H54 (cell line): ENCODE data around the gene MEF2A.
"Not testable (repeated sequence)": the region's sequence is repeated elsewhere in the genome, so short reads cannot be mapped to it uniquely, and the experiment has no call there.

Source experiments
- DNase-seq: peaks from one replicate; pipeline ENCODE4 v3.0.0; 2011; ENCODE audit warnings: low spot score, mixed read lengths; ENCODE audit not compliant: insufficient read length
- FAIRE-seq: peaks from 3 replicates; lab custom pipeline; 2011; peaks lifted over from hg19 to GRCh38; lab: Jason Lieb, UNC
- POLR2A ChIP-seq: IDR thresholded peaks from 2 replicates; pipeline ENCODE4 v1.6.1; 2011; ENCODE audit warnings: low read depth, mild to moderate bottlenecking, low read length

Gene MEF2A

DNA sequence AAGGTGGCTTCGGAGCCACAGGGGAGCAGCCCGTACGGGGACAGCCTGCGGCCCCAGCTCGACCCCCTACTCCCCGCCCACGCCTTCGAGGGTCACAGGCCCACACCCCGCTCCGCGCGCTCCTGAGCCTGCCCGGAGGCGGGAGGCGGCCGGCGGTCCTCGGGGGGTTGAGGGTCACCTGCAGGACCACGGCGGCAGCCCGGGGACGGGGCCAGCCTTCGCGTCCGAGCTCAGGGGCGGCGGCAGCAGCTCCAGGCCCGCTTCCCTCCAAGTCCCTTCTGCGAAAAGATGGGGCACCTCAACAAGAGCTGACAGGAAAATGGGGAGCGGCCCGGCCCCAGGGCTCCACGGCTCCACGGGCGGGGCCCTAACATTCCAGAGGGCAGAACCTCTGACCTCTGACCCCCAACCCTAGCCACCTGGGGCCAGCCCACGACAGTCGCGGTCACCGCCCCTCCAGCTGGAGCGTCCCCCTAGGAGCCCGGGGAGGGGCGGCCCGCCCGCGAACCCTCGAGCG is 167.0 kb downstream of the MEF2A start:
- no peak for FAIRE-seq

DNA sequence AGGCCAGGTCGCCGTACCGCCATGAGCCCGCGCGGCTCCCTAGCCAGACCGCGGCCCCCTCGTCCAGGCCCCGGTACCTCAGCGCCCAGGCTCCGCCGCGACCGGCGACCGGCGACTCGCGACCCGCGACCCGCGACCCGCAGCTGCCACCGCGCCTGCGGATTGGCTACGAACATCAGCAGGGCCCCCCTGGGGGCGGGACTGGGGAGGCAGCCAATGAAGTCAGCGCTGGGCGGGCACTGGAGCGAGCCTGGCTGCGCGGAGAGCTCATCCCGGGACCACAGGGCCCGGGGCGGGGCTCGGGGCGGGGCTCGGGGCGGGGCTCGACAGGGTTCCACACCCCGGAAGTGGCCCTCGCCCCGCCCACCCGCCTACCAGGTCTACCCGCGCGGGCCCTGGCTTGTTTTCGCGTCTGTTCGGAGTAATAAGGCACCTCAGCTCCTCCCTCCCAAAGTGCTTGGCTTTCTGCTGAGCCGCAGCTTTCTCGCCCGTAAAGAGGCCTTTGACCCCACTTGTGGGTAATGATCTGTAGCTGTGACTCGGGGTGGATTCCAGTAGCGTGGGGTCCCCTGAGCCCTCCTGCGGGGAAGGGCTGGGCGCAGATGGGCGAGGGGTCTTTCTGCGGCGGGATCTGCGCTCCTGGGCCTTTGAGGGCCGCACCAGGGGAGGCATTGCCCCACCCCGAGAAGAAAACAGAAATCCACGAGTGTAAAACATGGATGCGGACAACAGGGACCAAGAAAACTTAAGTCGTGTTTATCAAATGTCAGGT is 167.7 kb downstream of the MEF2A start, which contains the start of gene LYSMD4:
Gene LYSMD4, minus strand, starts transcription at position 170 of the 772 bp plus-strand sequence. CDS start 1,438 bp downstream, outside the sequence.
- FAIRE-seq, result no peak
- peak; percentile 63 for TF ChIP-seq POLR2A
- peak; percentile 92 for DNase-seq

More for the DNA sequence above, 167.0 kb downstream of the MEF2A start:
- no peak for DNase-seq
- TF ChIP-seq POLR2A, result no peak

DNA sequence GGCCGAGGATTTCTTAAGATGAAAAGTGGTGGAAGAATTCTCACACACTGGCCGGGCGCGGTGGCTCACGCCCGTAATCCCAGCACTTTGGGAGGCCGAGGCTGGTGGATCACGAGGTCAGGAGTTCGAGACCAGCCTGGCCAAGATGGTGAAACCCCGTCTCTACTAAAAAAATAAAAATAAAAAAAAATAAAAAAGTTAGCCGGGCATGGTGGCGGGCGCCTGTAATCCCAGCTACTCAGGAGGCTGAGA is 168.2 kb downstream of the MEF2A start:
- FAIRE-seq, DNase-seq: not testable (repeated sequence)

DNA sequence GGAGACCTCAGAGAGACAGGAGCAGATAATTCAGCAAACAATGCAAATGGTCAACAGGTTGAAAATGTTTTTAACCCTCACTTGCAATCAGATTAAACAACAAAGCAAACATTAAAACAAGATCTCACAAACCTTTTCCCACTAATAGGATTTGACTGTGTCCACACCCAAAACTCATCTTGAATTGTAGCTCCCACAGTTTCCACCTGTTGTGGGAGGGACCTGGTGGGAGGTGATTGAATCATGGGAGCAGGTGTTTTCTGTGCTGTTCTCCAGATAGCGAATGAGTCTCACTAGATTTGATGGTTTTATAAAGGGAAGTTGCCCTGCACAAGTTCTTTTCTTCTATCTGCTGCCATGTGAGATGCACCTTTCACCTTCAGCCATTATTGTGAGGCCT is 168.8 kb downstream of the MEF2A start:
- no peak for TF ChIP-seq POLR2A
- FAIRE-seq (no peak), DNase-seq (no peak)

DNA sequence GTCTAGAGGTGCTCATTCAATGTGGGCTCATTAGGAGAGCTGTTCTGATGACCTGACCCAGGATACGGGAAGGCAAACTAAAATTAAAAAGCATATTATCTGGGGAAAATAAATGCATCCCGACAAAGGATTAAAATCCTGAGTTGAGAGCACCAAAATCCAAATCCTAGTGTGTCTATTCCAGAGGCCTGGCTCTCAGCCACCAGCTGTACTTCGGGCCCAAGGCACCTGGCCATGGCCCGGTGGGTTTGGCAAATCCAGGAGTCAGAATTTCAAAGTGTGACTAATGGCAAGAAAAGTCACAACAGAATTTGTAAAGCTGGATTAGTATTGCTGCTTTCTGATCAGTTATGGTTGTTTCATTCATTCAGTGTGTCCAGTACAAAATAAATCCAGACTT is 170.1 kb downstream of the MEF2A start:
- TF ChIP-seq POLR2A, result no peak
- no peak for FAIRE-seq
- DNase-seq, result no peak

DNA sequence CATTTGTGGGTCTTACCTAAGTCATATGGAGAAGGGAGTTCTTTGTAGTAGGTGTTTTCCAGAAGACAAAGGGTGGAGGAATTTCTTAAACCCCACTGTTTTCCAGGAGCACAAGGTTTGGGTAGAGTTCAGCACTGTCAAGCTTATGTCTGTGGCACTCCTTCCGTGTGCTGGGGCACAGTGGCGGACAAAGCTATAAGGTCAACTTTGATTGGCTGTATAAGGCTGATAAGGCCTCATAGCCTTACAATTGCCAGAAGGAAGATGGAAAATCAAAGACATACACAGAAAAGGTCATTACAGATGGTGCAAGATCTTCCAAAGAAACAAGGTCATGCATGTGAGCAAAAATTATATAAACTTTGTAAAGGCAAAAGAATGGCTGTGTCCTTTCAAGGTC is 170.9 kb downstream of the MEF2A start:
- FAIRE-seq, result no peak
- no peak for TF ChIP-seq POLR2A
- no peak for DNase-seq

DNA sequence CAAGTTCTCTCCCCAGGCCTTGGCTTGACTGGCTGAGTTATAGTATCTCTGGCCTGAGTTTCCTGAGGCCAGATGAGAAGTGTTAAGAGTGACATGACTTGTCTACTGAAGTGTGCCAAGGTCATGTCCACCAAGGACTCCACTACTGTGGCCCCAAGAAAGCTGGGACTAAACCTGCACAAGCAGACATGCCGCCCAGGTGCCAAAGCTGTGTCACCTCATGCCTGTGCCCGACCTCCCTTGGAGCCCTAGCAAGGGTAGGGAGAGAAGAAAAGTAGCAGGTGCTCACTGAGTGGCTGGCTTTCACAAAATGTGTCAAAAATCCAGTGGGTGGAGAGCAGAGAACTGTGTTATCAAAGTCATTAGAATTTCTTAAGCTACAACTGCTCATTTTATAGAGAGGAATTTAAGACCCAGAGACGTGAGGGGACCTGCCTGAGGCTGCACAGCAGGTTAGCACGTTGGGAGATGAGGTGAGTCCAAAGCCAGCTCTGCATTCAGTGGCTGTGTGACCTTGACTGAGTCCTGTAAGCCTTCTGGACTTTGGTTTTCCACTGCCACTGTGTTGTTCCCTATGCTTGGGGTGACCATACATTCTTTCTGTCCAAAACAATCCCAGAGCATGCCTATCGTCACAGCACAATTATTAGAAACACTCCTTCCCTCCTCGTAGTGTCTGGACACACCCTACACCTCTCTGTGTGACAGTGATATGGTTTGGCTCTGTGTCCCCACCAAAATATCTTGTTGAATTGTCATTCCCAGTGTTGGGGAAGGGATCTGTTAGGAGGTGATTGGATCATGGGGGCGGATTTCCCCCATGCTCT is 172.4 kb downstream of the MEF2A start:
- TF ChIP-seq POLR2A, result no peak
- FAIRE-seq (no peak), DNase-seq (no peak)

DNA sequence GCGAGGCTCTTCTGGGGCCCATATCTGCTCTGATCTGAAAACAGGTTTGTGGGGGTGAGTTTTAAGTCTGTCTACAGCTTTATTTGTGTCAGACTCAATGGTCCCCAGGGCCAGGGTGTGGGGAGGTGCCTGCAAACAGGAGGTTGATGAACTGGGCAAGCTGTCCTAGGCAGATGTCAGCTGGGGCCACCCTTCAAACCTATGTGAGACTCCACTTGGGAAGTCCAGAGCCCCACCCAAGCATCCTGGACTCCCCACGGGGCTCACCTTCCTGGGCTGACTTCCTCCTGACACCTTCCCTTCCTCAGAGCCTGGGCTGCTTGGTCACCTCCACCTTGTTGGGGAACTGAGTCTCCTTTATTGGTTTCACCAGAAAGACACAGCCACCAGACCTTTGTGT is 176.1 kb downstream of the MEF2A start:
- no peak for TF ChIP-seq POLR2A
- DNase-seq (no peak), FAIRE-seq (no peak)

DNA sequence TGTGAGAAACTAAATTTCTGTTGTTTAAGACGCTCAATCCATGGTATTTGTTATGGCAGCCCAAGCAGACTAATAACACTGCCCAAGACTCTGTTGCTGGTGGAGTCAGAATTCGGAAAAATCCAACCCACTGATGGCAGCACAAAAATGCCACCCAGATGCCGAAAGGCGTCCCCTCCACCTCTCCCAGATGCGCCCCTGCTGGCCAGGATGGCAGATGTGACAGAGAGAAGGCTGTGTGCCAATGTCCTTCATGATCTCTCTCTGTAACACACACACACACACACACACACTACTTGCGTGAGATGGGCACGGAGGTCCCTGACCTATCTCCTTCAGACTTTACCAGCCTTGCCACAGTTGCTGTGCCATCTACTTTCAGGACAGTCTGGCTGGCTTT is 178.4 kb downstream of the MEF2A start:
- no peak for TF ChIP-seq POLR2A
- DNase-seq (no peak), FAIRE-seq (no peak)

DNA sequence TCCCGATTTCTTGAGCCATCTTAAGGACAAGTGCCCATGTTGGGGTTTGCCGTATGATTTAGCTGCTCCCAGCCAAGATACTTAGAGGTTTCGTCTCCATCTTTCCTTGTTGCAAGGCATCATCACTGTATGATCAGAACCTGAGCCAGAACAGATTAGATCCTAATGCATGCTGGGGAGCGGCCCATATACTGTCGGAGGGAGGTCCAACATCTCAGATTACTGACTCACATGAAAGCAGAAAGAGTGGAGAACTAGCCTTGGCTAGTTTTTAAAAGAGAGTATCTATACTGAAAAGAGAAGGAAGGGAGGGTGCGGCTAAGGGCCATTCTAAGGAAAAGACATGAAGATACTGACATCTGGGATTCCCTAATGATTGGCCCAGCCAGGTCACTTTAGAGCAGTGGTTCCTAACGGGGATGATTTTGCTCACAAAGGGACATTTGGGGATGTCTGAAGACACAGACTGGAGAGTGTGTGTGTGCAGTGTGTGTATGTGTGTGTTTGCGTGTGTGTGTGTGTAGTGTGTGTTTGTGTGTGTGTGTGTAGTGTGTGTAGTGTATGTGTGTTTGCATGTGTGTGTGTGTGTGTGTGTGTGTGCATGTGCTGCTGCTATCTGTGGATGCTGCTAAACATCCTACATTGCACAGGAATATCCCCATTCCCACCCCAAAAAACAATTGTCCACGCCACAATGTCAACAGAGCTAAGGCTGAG is 179.7 kb downstream of the MEF2A start:
- FAIRE-seq (no peak), DNase-seq (no peak)

DNA sequence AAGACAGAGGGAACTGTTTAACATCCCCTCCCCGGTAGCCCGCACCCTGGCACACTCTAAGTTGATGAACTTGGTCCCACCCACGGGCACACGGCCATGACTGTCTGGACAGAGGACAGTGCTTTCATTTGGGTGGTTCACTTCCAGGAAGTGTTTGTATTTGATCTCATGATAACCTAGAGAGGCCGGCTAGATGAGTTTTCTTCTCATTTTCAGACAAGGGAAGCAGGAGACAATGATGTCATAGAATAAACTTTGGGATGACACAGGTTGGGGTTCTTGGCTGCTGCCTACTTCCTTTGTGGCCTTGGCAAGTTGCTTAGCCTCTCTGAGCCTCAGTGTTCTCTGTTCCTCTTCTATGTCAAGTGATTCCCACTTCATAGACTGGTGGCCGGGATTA is 183.6 kb downstream of the MEF2A start:
- FAIRE-seq (no peak), DNase-seq (no peak)
- no peak for TF ChIP-seq POLR2A

More for the DNA sequence above, 179.7 kb downstream of the MEF2A start:
- TF ChIP-seq POLR2A, result no peak

DNA sequence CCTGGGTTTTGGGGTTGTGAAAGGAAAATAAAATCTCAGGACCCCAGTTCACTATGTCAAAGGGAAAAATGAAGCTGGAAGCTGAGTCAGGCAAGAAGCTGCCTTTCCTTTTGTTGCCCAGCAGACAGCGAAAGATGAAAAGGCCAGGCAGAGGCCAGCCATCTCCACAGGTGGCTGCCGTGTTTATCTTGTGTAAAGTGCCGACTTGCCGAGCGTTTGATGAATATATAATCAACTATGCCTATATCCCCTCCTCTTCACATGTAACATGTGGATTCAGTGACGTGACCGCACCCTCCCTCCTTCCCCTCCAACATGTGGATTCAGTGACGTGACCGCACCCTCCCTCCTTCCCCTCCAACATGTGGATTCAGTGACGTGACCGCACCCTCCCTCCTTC is 184.5 kb downstream of the MEF2A start:
- not testable (repeated sequence) for FAIRE-seq, DNase-seq

DNA sequence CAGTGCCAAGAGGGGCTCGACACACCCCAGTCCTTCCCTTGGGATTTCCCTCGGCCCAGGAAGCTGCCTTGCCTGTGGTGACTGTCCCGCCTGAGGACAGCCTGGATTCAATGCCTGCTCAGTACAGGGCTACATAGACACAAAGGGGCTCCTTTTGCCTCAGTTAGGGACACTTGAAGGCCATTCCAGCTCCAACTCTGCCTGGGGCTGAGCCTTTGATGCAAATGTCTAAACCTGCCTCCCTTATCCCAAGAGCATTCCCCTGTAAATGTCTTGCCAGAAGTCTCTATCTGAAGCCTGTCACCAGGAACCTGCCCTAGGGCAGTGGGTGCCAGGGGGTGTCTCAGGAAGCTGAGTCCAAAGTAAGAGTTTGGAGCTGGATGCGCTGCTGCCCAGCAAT is 186.8 kb downstream of the MEF2A start:
- FAIRE-seq (no peak), DNase-seq (no peak)
- no peak for TF ChIP-seq POLR2A

DNA sequence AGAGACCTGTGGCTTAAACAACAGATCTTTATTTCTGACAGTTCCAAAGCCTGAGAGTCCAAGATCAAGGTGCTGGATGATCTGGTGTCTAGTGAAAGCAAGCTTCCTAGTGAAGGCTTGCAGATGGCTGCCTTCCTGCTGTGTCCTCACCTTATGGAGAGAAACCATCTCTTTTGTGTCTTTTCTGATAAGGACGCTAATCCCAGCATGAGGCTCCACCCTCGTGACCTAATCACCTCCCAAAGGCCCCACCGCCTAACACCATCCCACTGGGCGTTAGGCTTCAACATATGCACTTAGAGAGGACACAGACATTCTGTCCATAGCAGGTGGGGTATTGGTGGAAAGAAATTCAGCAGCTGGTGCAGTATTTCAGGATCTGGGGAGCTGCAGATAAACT is 187.3 kb downstream of the MEF2A start:
- FAIRE-seq (no peak), DNase-seq (no peak)
- no peak for TF ChIP-seq POLR2A
